ENCODE measurements around the gene SLC9A6. TPM values are rescaled to one million over a fixed set of nuclear protein-coding genes. Genes with fewer than 3 reads are reported as not detected.
A peak's percentile ranks its signal among the peaks of the same experiment; 100 is the strongest.

The SLC9A6 gene
- total and polyA plus RNA-seq, 2 donors (not counting 3 experiments of a cell fraction or from before 2014, with no cell fraction given): 8.1 to 15.5 TPM

GRCh38 chrX:136030303-136031191, 45.3 kb downstream of the SLC9A6 start:
- Histone ChIP-seq H3K9me3 (replicated peaks; ENCODE audit: control insufficient read depth, insufficient read depth, low read length) (no peaks in the 10 kb centered on the region), H4K20me1 (replicated peaks; ENCODE audit: control insufficient read depth, extremely low read depth, insufficient read depth, low read length) (no peaks in the 10 kb centered on the region), H2AFZ (ENCODE audit: low read depth, low read length) (no peak overlapping the region), H3K36me3 (ENCODE audit: control insufficient read depth in 2 of 2, extremely low read depth in 1 of 2, insufficient read depth in 2 of 2, low read length in 2 of 2) (no peaks in the 10 kb centered on the region), H3K4me1 (ENCODE audit: control insufficient read depth, extremely low read depth, insufficient read depth, low read length) (peaks cover 18% of the 10 kb centered on the region), H3K27ac (ENCODE audit: insufficient read depth, low read depth, low read length) (peak overlapping the region; percentile 87), H3K79me2 (ENCODE audit: control insufficient read depth, insufficient read depth, low read length) (no peaks in the 10 kb centered on the region), H3K9me1 (replicated peaks; ENCODE audit: control insufficient read depth, extremely low read depth, insufficient read depth, low read length) (no peaks in the 10 kb centered on the region), H3K27me3 (ENCODE audit: control insufficient read depth in 2 of 2, insufficient read depth in 2 of 2, low read length in 2 of 2) (no peaks in the 10 kb centered on the region), H3K4me2 (ENCODE audit: insufficient read depth, low read length) (peak overlapping the region; percentile 16), H3K4me3 (replicated peaks in 1 of 3; ENCODE audit: insufficient read depth in 1 of 3, low read depth in 1 of 3, low read length in 3 of 3) (no peak overlapping the region), H3K9ac (replicated peaks; ENCODE audit: extremely low read depth, insufficient read depth, low read length) (peak overlapping the region; percentile 68)
- POLR2A ChIA-PET: no interaction called here
- TF ChIP-seq CTCF (IDR thresholded peaks at IDR 0.05; ENCODE audit: extremely low read depth in 1 of 2, insufficient read depth in 1 of 2, low read depth in 1 of 2, low read length in 2 of 2) (no peak), JUN (IDR thresholded peaks at IDR 0.05; ENCODE audit: borderline replicate concordance, insufficient read depth, insufficient read length, low read depth) (peak; percentile 32)
- dilution Hi-C loops (cut with MboI; ENCODE audit: extremely low pct_ligation_motif_present, low sequenced_read_pairs): no loop called here
- DNase-seq (ENCODE audit: low read depth, low spot score): peak; percentile 91
- intact Hi-C loops (cut with micrococcal nuclease): loop anchor here (1.0 to 5.0 kb wide), 5 partner anchors 25 to 547 kb away; partner anchors contain the start of gene FHL1
- peak; percentile 82 for FAIRE-seq
- BruUV-seq (replicated peaks): TSS peak; percentile 89
- CTCF ChIA-PET: interaction anchor here (0.9 to 7.0 kb wide), 8 partner anchors 132 to 664 kb away, joined by 3 to 269 read pairs (median 7); no protein-coding TSS in a partner anchor

- intact Hi-C loops (cut with micrococcal nuclease): loop anchor here (5.0 kb wide), 1 partner anchor 116 kb away; the partner anchor contains the start of gene FHL1
- no peaks in the 10 kb centered on the region for H3K79me2 ChIP-seq (ENCODE audit: control insufficient read depth, insufficient read depth, low read length)
- TF ChIP-seq MAX (IDR thresholded peaks at IDR 0.05; ENCODE audit: insufficient read depth, insufficient read length): no peak
- TF ChIP-seq MYC (IDR thresholded peaks at IDR 0.05; ENCODE audit: low read depth, low read length): no peak
- TF ChIP-seq JUN (IDR thresholded peaks at IDR 0.05; ENCODE audit: borderline replicate concordance, insufficient read depth, insufficient read length, low read depth): no peak
- TF ChIP-seq GATA2 (IDR thresholded peaks at IDR 0.05; ENCODE audit: insufficient read depth, insufficient read length, low read depth, low read length): no peak
- no peak for TF ChIP-seq EZH2 (IDR thresholded peaks at IDR 0.05; ENCODE audit: borderline replicate concordance, low read depth, low read length, severe bottlenecking)
- no peak for TF ChIP-seq POLR2A (IDR thresholded peaks at IDR 0.05; ENCODE audit: low read depth, low read length)
- TF ChIP-seq CTCF (IDR thresholded peaks at IDR 0.05; ENCODE audit: extremely low read depth in 1 of 2, insufficient read depth in 1 of 2, low read depth in 1 of 2, low read length in 2 of 2): no peak
- TF ChIP-seq POLR2AphosphoS5 (IDR thresholded peaks at IDR 0.05; ENCODE audit: insufficient read depth, low read depth, low read length): no peak
- no peak for TF ChIP-seq FOS (IDR thresholded peaks at IDR 0.05; ENCODE audit: borderline replicate concordance, insufficient read depth, low read length)
- no peak for DNase-seq (ENCODE audit: low read depth, low spot score)
- no peaks in the 10 kb centered on the region for H3K9me1 ChIP-seq (replicated peaks; ENCODE audit: control insufficient read depth, extremely low read depth, insufficient read depth, low read length)
- CTCF ChIA-PET: interaction anchor here (1.2 to 7.0 kb wide), 4 partner anchors 131 to 663 kb away, joined by 3 to 269 read pairs (median 70); no protein-coding TSS in a partner anchor
- no peak overlapping the region for H3K4me2 ChIP-seq (ENCODE audit: insufficient read depth, low read length)
- H3K4me3 ChIP-seq (replicated peaks in 1 of 3; ENCODE audit: insufficient read depth in 1 of 3, low read depth in 1 of 3, low read length in 3 of 3): no peak overlapping the region
- H2AFZ ChIP-seq (ENCODE audit: low read depth, low read length): no peak overlapping the region
- dilution Hi-C loops (cut with MboI; ENCODE audit: extremely low pct_ligation_motif_present, low sequenced_read_pairs): no loop called here
- no peaks in the 10 kb centered on the region for H3K9me3 ChIP-seq (replicated peaks; ENCODE audit: control insufficient read depth, insufficient read depth, low read length)
- no peaks in the 10 kb centered on the region for H3K36me3 ChIP-seq (ENCODE audit: control insufficient read depth in 2 of 2, extremely low read depth in 1 of 2, insufficient read depth in 2 of 2, low read length in 2 of 2)
- no peak overlapping the region for H3K9ac ChIP-seq (replicated peaks; ENCODE audit: extremely low read depth, insufficient read depth, low read length)
- peaks cover 18% of the 10 kb centered on the region for H3K4me1 ChIP-seq (ENCODE audit: control insufficient read depth, extremely low read depth, insufficient read depth, low read length)
- no peaks in the 10 kb centered on the region for H3K27me3 ChIP-seq (ENCODE audit: control insufficient read depth in 2 of 2, insufficient read depth in 2 of 2, low read length in 2 of 2)
- H3K27ac ChIP-seq (ENCODE audit: insufficient read depth, low read depth, low read length): peak overlapping the region; percentile 87
- no peak for FAIRE-seq
- POLR2A ChIA-PET: no interaction called here
- BruUV-seq (replicated peaks): no TSS peak
- no peaks in the 10 kb centered on the region for H4K20me1 ChIP-seq (replicated peaks; ENCODE audit: control insufficient read depth, extremely low read depth, insufficient read depth, low read length)
These were observed 46.4 kb downstream of the SLC9A6 start for GRCh38 chrX:136031626-136032025.

Measured in endothelial cell of umbilical vein (primary cell).